HUES64 (cell line): ENCODE data around the gene PRPSAP2.
A peak's percentile ranks its signal among the peaks of the same experiment; 100 is the strongest.

Experiments
- H3K27ac ChIP-seq: 2 replicates; pipeline ENCODE4 v1.7.0; 2013; ENCODE audit warnings: low read depth, low read length, inconsistent platforms
- H3K27me3 ChIP-seq: 2 replicates; pipeline ENCODE4 v1.6.1; 2013; ENCODE audit warnings: mild to moderate bottlenecking, low read length; ENCODE audit not compliant: insufficient read depth
- H3K36me3 ChIP-seq: 2 replicates; pipeline ENCODE4 v1.6.1; 2013; ENCODE audit warnings: mild to moderate bottlenecking, low read length; ENCODE audit not compliant: insufficient read depth
- H3K4me1 ChIP-seq: 2 replicates; pipeline ENCODE4 v1.6.1; 2013; ENCODE audit warnings: mild to moderate bottlenecking, low read length, moderate library complexity; ENCODE audit not compliant: insufficient read depth
- H3K4me3 ChIP-seq: 2 replicates; pipeline ENCODE4 v1.5.1; 2013; ENCODE audit warnings: mild to moderate bottlenecking, low read length, moderate library complexity
- H3K9ac ChIP-seq: 2 replicates; pipeline ENCODE4 v1.6.1; 2013; ENCODE audit warnings: mild to moderate bottlenecking, low read depth, low read length
- H3K9me3 ChIP-seq: 2 replicates; pipeline ENCODE4 v1.6.1; 2013; ENCODE audit warnings: low read depth, low read length; ENCODE audit not compliant: insufficient read depth
- WGBS: fragments of 150-250, 120-280 bp; methylation state at CpG from one replicate; pipeline ENCODE4 v1.1.7; 2013; ENCODE audit warnings: missing lambda C conversion rate; 5-methylcytosine and 5-hydroxymethylcytosine counted together

Gene PRPSAP2

GRCh38 chr17:18891541-18891940, 33.6 kb downstream of the PRPSAP2 start:
- no peak overlapping the region for H3K4me3 ChIP-seq
- no peaks in the 10 kb centered on the region for H3K4me1 ChIP-seq
- H3K27me3 ChIP-seq: no peaks in the 10 kb centered on the region
- no peak overlapping the region for H3K27ac ChIP-seq
- H3K9me3 ChIP-seq: no peaks in the 10 kb centered on the region
- peaks cover 60% of the 10 kb centered on the region for H3K36me3 ChIP-seq
- 95% methylated on average over 6 of the region's 6 CpGs for WGBS
- H3K9ac ChIP-seq: no peak overlapping the region

- Histone ChIP-seq H3K4me1 (no peaks in the 10 kb centered on the region), H3K27me3 (no peaks in the 10 kb centered on the region), H3K27ac (no peak overlapping the region), H3K9ac (no peak overlapping the region), H3K4me3 (no peak overlapping the region), H3K36me3 (peaks cover 57% of the 10 kb centered on the region), H3K9me3 (no peaks in the 10 kb centered on the region)
- WGBS: 93% methylated on average over 1 of the region's 1 CpG
Measured at GRCh38 chr17:18896146-18896545, 38.2 kb downstream of the PRPSAP2 start.

- Histone ChIP-seq H3K9me3 (no peaks in the 10 kb centered on the region), H3K27me3 (no peaks in the 10 kb centered on the region), H3K4me1 (no peaks in the 10 kb centered on the region), H3K9ac (no peak overlapping the region), H3K4me3 (no peak overlapping the region), H3K27ac (no peak overlapping the region), H3K36me3 (peaks cover 51% of the 10 kb centered on the region)
- 96% methylated on average over 2 of the region's 2 CpGs for WGBS
Measured at GRCh38 chr17:18896947-18897346, 39.0 kb downstream of the PRPSAP2 start.

DNA sequence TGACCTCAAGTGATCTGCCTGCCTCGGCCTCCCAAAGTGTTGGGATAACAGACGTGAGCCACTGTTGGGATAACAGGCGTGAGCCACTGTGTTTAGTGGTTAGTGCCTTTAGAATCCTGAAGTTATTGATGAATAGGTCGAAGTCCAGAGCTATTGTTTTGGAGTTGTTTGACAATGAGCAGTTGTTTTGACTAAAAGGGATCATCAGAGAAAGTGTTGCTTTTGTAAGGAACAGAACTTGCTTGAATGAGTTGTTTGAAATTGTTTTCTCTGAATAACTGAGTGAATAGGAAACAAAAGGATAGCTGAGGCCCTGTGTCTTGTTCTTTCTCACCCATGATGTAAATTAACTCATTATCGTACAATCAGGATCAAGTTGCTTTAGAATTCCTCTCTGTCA, 46.6 kb downstream of the PRPSAP2 start:
- 96% methylated on average over 5 of the region's 5 CpGs for WGBS

GRCh38 chr17:18905226-18905625, 47.3 kb downstream of the PRPSAP2 start:
- WGBS: 97% methylated on average over 5 of the region's 5 CpGs
- Histone ChIP-seq H3K27me3 (no peaks in the 10 kb centered on the region), H3K4me1 (no peaks in the 10 kb centered on the region), H3K4me3 (no peak overlapping the region), H3K9ac (no peak overlapping the region), H3K9me3 (no peaks in the 10 kb centered on the region), H3K36me3 (peaks cover 51% of the 10 kb centered on the region), H3K27ac (no peak overlapping the region)

More for the DNA sequence above, 46.6 kb downstream of the PRPSAP2 start:
- Histone ChIP-seq H3K36me3 (peaks cover 50% of the 10 kb centered on the region), H3K9me3 (no peaks in the 10 kb centered on the region), H3K9ac (no peak overlapping the region), H3K4me1 (no peaks in the 10 kb centered on the region), H3K4me3 (no peak overlapping the region), H3K27ac (no peak overlapping the region), H3K27me3 (no peaks in the 10 kb centered on the region)

DNA sequence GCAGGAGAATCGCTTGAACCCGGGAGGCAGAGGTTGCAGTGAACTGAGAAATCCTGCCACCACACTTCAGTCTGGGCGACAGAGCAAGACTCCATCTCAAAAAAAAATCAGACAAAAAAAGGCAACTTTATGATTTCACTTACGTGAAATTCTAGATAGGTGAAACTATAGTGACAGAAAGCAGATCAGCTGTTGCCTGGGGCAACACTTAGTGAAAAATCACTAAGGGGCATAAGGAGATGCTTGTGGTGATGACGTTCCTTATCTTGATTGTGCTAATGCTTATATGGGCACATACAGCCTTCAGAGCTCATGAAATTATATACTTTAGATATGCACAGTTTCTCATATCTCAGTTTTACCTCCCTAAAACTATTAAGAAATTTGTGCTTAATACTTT, 52.4 kb downstream of the PRPSAP2 start:
- peaks cover 60% of the 10 kb centered on the region for H3K36me3 ChIP-seq
- H3K27ac ChIP-seq: no peak overlapping the region
- no peaks in the 10 kb centered on the region for H3K9me3 ChIP-seq
- WGBS: 93% methylated on average over 5 of the region's 5 CpGs
- no peaks in the 10 kb centered on the region for H3K4me1 ChIP-seq
- H3K4me3 ChIP-seq: no peak overlapping the region
- no peak overlapping the region for H3K9ac ChIP-seq
- no peaks in the 10 kb centered on the region for H3K27me3 ChIP-seq

- H3K4me1 ChIP-seq: no peaks in the 10 kb centered on the region
- peaks cover 64% of the 10 kb centered on the region for H3K36me3 ChIP-seq
- H3K9me3 ChIP-seq: no peaks in the 10 kb centered on the region
- H3K27me3 ChIP-seq: no peaks in the 10 kb centered on the region
- H3K9ac ChIP-seq: no peak overlapping the region
- H3K4me3 ChIP-seq: no peak overlapping the region
- H3K27ac ChIP-seq: no peak overlapping the region
- 96% methylated on average over 6 of the region's 6 CpGs for WGBS
Measured at GRCh38 chr17:18910881-18911280, 53.0 kb downstream of the PRPSAP2 start.

GRCh38 chr17:18916816-18917500, 59.0 kb downstream of the PRPSAP2 start:
- H3K4me1 ChIP-seq: no peaks in the 10 kb centered on the region
- no peak overlapping the region for H3K4me3 ChIP-seq
- H3K27me3 ChIP-seq: no peaks in the 10 kb centered on the region
- peaks cover 51% of the 10 kb centered on the region for H3K36me3 ChIP-seq
- H3K9me3 ChIP-seq: no peaks in the 10 kb centered on the region
- no peak overlapping the region for H3K9ac ChIP-seq
- 82% methylated on average over 3 of the region's 5 CpGs for WGBS
- no peak overlapping the region for H3K27ac ChIP-seq

DNA sequence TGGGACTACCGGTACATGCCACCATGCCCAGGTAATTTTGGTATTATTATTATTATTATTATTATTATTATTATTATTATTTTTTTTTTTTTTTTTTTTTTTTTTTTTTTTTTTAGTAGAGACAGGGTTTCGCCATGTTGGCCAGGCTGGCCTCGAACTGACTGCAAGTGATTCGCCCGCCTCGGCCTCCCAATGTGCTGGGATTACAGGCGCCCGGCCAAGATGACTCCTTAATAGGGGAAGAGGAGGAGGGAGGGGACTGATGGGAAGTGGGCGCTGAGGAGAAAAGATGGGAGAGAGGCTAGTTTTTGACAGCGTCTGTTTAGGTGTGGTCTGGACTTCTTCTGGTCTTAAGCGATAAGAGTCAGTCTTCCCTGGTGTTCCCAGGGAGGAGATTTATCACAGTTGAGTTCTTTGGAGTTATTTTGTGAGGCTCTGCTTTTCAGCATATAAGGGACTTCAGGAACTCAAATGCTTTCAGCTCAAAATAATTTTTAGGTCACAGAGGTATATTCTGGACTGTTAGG, 59.6 kb downstream of the PRPSAP2 start:
- Histone ChIP-seq H3K27ac (no peak overlapping the region), H3K4me1 (no peaks in the 10 kb centered on the region), H3K36me3 (peaks cover 45% of the 10 kb centered on the region), H3K4me3 (no peak overlapping the region), H3K9me3 (no peaks in the 10 kb centered on the region), H3K9ac (no peak overlapping the region), H3K27me3 (no peaks in the 10 kb centered on the region)
- 96% methylated on average over 10 of the region's 11 CpGs for WGBS

DNA sequence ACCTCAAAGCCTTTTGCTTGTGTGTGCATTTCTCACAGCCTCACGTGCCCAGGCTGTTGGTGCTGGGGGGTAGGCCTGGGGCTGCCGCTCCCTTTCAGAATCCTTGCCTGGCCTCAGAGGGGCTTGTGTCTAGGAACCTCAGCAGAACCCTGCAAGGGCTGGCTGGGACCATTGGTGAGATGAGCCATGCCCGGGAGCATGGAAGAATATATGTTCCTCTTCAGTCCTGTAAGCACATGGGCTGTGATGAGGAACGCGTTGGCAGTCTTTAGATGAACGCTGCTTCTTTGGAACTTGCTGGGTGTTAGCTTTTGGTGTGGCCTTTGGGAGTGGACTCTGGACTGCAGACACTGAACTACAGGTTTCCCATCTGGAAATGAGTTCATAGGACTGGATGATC, 62.0 kb downstream of the PRPSAP2 start:
- H3K4me1 ChIP-seq: no peaks in the 10 kb centered on the region
- H3K4me3 ChIP-seq: no peak overlapping the region
- peaks cover 44% of the 10 kb centered on the region for H3K36me3 ChIP-seq
- no peaks in the 10 kb centered on the region for H3K9me3 ChIP-seq
- no peaks in the 10 kb centered on the region for H3K27me3 ChIP-seq
- H3K27ac ChIP-seq: no peak overlapping the region
- 85% methylated on average over 6 of the region's 6 CpGs for WGBS
- H3K9ac ChIP-seq: no peak overlapping the region

- Histone ChIP-seq H3K36me3 (peaks cover 38% of the 10 kb centered on the region), H3K27ac (0 out of 2 replicates have a peak overlapping the region, but pooled peaks have one; percentile 18), H3K4me3 (no peak overlapping the region), H3K9me3 (no peaks in the 10 kb centered on the region), H3K27me3 (no peaks in the 10 kb centered on the region), H3K4me1 (peaks cover 5% of the 10 kb centered on the region; the same call in 1 of the 2 replicates), H3K9ac (no peak overlapping the region)
- WGBS: 92% methylated on average over 6 of the region's 6 CpGs
Measured at GRCh38 chr17:18920911-18921441, 63.0 kb downstream of the PRPSAP2 start.
